SU-DHL-6 (cell line): Measurements from ENCODE around the gene FETUB.

Experiments
- H2AFZ ChIP-seq: fragments of 200-600 bp; sonication (generic); 2 replicates; pipeline ENCODE4 v1.6.1; 2014; ENCODE audit warnings: low read depth, mild to moderate bottlenecking, moderate library complexity, mixed read lengths, antibody characterized with exemption, low read length; ENCODE audit not compliant: severe bottlenecking
- H3F3A ChIP-seq: fragments of 200-600 bp; shearing (Covaris generic); 2 replicates; pipeline ENCODE4 v1.6.0; 2016; ENCODE audit warnings: antibody characterized with exemption, mild to moderate bottlenecking; ENCODE audit not compliant: insufficient read depth
- H3K27ac ChIP-seq: fragments of 200-600 bp; sonication (generic); 2 replicates; pipeline ENCODE4 v1.5.1; 2016; ENCODE audit warnings: low read depth, mild to moderate bottlenecking, low read length, moderate library complexity, mixed read lengths
- H3K27me3 ChIP-seq: fragments of 200-600 bp; sonication (generic), shearing (Covaris generic); 2 replicates; pipeline ENCODE4 v1.6.0; 2014; ENCODE audit warnings: mild to moderate bottlenecking, low read length
- H3K36me3 ChIP-seq: fragments of 200-600 bp; sonication (generic); 2 replicates; pipeline ENCODE4 v1.6.1; 2014; ENCODE audit warnings: mild to moderate bottlenecking, low read length, mixed read lengths
- H3K4me2 ChIP-seq: fragments of 300-600, 200-600 bp; shearing (Covaris generic), sonication (generic); 2 replicates; pipeline ENCODE4 v1.6.0; 2014; ENCODE audit warnings: low read length, low read depth, mild to moderate bottlenecking; ENCODE audit not compliant: poor library complexity, severe bottlenecking
- H3K4me3 ChIP-seq: fragments of 200-600 bp; sonication (generic); 2 replicates; pipeline ENCODE4 v1.5.1; 2014; ENCODE audit warnings: antibody characterized with exemption, low read length, mild to moderate bottlenecking, mixed read lengths; ENCODE audit not compliant: insufficient read depth, poor library complexity, severe bottlenecking
- H3K79me2 ChIP-seq: fragments of 200-600 bp; sonication (generic); 2 replicates; pipeline ENCODE4 v1.6.1; 2014; ENCODE audit warnings: mild to moderate bottlenecking, low read length, moderate library complexity; ENCODE audit not compliant: insufficient read depth
- H3K9ac ChIP-seq: fragments of 200-600 bp; sonication (generic); 2 replicates; pipeline ENCODE4 v1.7.0; 2014; ENCODE audit warnings: mild to moderate bottlenecking, low read length
- H3K9me2 ChIP-seq: fragments of 200-600 bp; sonication (generic); replicated peaks from 2 replicates; pipeline ENCODE4 v1.6.1; 2014; ENCODE audit warnings: low read length; ENCODE audit not compliant: insufficient read depth
- H3K9me3 ChIP-seq: fragments of 200-600 bp; sonication (generic); 2 replicates; pipeline ENCODE4 v1.6.1; 2014; ENCODE audit warnings: low read length, mixed read lengths; ENCODE audit not compliant: insufficient read depth
- H4K20me1 ChIP-seq: fragments of 200-600 bp; sonication (generic); 2 replicates; pipeline ENCODE4 v1.6.1; 2014; ENCODE audit warnings: low read depth, mild to moderate bottlenecking, antibody characterized with exemption, low read length, moderate library complexity, mixed read lengths
- CTCF ChIP-seq: fragments of 200-600 bp; sonication (generic); IDR thresholded peaks from one replicate; pipeline ENCODE4 v1.5.1; 2017; ENCODE audit warnings: antibody characterized with exemption, mild to moderate bottlenecking, low read length, moderate library complexity; ENCODE audit not compliant: insufficient read depth, poor library complexity, severe bottlenecking
- EZH2phosphoT487 ChIP-seq: fragments of 200-600 bp; sonication (generic), shearing (Covaris generic); conservative IDR thresholded peaks from 2 replicates; pipeline ENCODE4 v1.6.1; 2018; ENCODE audit warnings: mild to moderate bottlenecking, antibody characterized with exemption, low read length, moderate library complexity, mixed read lengths

The FETUB gene

GRCh38 chr3:186694288-186695032, 54.3 kb downstream of the FETUB start:
- TF ChIP-seq EZH2phosphoT487 = no peak
- TF ChIP-seq CTCF = no peak
- no peak overlapping the region for H3K4me3 ChIP-seq
- no peaks in the 10 kb centered on the region for H3K27me3 ChIP-seq
- no peaks in the 10 kb centered on the region for H4K20me1 ChIP-seq
- H3K79me2 ChIP-seq = no peaks in the 10 kb centered on the region
- H3K9me2 ChIP-seq = no peaks in the 10 kb centered on the region
- no peak overlapping the region for H3K27ac ChIP-seq
- H3K4me2 ChIP-seq = no peak overlapping the region
- H3K36me3 ChIP-seq = no peaks in the 10 kb centered on the region
- no peaks in the 10 kb centered on the region for H3F3A ChIP-seq
- H2AFZ ChIP-seq = no peak overlapping the region
- H3K9ac ChIP-seq = no peak overlapping the region
- no peaks in the 10 kb centered on the region for H3K9me3 ChIP-seq

GRCh38 chr3:186696522-186696921, 56.3 kb downstream of the FETUB start:
- Histone ChIP-seq H3K27me3 (no peaks in the 10 kb centered on the region), H2AFZ (no peak overlapping the region), H3K9me2 (no peaks in the 10 kb centered on the region), H3K4me2 (no peak overlapping the region), H4K20me1 (no peaks in the 10 kb centered on the region), H3K27ac (no peak overlapping the region), H3F3A (no peaks in the 10 kb centered on the region), H3K36me3 (no peaks in the 10 kb centered on the region), H3K4me3 (no peak overlapping the region), H3K9ac (no peak overlapping the region), H3K9me3 (no peaks in the 10 kb centered on the region), H3K79me2 (no peaks in the 10 kb centered on the region)
- TF ChIP-seq CTCF (no peak), EZH2phosphoT487 (no peak)

- Histone ChIP-seq H3F3A (no peaks in the 10 kb centered on the region), H3K36me3 (no peaks in the 10 kb centered on the region), H3K4me2 (no peak overlapping the region), H3K9me2 (no peaks in the 10 kb centered on the region), H3K79me2 (no peaks in the 10 kb centered on the region), H2AFZ (no peak overlapping the region), H3K27me3 (no peaks in the 10 kb centered on the region), H3K27ac (no peak overlapping the region), H3K9me3 (no peaks in the 10 kb centered on the region), H3K9ac (no peak overlapping the region), H3K4me3 (no peak overlapping the region), H4K20me1 (no peaks in the 10 kb centered on the region)
- TF ChIP-seq CTCF = no peak
- no peak for TF ChIP-seq EZH2phosphoT487
Measured at GRCh38 chr3:186697510-186697909, 57.3 kb downstream of the FETUB start.
